OCI-M2 (cell line): ENCODE measurements around the gene VASN.

Source experiments
- DNase-seq: peaks from one replicate; lab custom pipeline; 2025; ENCODE audit not compliant: unreplicated experiment; lab: John Stamatoyannopoulos, UW

VASN gene

DNA sequence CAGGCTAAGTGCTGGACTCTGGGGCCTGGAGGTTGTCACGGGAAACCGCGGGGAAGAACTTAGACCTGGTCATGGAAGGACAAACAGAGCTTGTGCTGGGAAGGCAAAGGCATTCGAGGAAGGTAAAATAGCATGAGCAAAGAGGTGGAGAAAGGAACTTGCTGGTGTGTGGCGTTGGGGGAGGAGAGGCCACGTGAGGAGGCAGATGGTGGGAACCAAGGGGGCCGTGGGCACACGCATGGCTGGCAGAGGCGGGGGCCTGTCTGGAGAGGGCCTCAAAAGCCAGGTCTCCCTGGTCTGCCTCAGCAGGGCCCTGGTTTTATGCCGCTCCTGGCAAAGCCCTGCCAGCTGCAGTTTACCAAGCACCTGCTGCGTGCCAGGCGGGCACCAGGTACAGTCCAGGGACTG lies 29.4 kb downstream of the VASN start:
- no peak for DNase-seq

DNA sequence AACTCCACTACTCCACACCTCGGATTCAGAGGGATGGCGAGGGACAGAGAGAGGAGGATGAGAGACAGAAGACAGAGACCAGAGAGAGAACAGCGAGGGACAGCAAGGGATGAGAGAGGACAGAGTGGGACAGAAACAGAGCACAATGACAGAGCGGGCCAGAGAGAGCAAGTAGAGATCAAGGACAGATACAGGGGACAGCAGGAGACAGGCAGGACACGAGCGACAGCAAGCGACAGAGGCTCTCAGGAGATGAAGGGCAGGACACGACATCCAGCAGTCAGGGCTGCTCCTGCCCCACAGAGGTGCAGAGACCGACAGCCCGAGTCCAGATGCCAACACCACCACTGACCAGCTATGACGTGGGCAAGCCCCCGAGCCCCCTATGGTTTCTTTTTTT lies 29.9 kb downstream of the VASN start:
- DNase-seq: no peak

DNA sequence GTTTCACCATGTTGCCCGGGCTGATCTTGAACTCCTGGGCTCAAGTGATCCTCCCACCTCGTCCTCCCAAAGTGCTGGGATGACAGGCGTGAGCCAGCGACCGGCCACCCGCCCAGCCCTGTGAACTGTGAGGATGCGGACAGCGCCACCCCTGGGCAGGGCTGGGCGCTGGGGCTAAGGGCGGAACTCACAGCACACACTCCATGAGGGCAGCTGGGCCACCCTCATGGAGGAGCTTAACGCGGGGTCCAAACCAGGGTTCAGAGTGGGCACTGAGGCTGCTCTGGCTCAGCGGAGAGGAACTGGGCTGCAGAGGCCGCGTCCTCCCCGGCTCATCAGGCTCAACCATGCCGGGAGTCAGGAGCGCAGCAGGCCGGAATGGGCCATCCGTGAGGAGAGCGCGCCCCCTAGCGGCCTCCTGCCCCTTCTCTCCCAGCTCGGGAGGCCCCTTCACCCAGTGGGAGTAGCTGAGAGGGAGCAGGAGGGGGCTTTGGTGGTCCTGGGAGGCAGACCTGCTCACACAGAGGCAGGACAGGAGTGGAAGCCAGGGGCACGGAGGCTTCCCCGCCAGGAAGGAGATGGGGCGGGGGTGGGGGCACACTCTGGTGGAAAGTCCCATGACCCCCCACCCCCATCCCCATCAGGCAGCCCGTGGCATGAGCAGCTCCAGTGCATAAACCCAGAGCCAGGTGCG lies 30.9 kb downstream of the VASN start:
- DNase-seq: peak; percentile 2

DNA sequence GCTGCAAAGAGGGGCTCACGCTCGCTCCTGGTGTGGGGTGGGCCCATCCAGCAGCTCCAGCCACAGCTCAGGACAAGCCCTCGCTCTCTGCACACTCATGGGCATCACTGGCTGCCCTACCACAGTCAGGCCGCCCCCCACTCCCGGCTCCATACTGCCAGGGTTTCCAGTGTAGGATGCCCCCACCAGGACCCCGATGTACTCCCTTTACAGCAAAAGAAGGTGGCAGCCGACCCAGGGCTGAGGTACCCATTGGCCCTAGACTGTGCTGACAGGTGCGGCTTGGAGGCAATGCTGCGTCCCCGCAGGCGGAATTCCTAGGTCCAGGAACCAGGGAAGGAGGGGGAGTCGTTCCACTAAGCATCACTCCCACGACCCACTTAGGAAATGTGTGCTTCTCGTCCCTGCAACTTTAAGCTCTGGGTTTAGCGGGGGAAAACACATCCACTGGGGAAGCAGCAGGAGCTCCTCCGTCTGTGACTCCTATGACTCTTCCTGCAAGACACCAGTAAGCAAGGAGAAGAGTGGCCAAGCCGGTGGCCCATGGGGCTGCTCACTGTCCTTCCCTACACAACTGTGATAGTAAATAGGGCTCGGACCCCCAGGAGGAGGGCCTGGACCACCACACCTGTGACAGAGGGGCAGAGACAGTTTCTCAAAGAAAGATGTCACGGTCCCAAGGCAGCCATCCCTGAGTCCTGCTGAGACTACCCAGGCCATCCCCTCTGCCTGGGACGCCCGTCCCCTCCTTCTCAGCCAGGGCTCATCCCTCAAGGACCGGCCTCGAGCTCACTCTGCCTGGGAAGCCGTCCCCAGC lies 31.7 kb downstream of the VASN start:
- DNase-seq: no peak

DNA sequence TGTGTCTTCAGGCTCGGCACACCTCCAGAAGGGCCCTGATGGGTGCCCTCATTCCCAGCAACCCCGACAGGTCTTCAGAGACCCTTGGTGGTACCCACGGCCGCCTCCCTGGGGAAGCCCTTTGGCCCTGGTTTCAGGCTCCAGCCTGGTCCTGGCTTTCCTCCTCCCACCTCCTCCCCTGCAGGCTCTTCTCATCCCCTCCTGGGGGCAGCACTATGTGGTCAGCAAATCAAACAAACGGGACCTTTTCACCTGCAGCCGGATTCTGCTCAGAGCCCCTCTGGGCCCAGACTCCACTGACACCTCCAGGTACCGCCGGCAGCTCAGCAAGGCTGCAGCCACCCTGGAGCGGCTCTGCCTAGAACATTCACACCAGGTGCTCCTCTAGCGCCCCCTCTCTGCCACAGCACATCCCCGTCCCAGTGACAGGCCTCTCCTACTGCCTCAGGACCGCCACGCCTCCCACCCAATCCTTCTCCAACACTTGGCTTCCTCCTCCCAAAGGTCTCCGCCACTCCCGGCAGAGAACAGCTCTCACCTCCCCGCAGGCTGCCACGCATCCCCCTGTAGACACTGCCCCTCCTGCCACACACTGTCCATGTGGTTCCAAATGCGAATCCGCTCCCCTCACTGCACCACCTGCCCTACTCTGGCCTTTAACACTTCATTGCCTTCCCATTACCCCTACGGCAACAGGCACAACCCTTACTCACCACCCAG lies 32.8 kb downstream of the VASN start:
- no peak for DNase-seq

DNA sequence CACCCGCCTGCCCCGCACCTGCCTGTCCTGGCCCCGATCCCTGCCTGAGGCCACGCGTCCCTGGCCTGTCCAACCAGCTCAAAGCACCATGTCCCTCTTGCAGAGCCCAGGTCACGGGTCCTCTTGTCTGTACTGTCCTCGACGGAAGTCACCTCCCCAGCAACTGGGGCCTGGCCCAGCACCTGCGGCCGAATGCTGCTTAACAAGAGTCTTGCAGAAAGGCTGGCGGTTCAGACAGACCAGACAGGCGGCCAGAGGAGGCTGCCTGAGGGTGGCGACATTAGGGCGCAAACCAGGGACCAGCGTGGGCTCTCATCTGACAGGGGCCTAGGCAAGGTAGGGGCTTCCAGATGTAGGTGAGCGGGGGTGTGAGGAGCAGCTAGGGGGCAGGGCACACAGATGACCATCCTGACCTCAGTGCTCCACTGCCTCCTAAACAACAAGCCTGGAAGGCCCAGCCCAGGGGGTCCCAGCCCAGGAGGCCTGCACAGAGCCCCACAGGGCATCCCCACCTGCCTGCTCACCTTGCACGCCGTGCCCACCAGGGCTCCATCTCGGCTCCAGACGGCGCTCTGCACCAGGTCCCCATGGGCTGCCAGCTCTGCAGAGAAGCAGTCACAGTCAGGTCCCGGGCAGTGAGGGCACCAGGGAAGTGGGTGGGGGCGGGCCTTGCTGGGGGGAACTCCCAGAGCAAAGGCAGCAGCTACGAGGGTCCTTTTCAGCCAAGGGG lies 33.5 kb downstream of the VASN start:
- no peak for DNase-seq

DNA sequence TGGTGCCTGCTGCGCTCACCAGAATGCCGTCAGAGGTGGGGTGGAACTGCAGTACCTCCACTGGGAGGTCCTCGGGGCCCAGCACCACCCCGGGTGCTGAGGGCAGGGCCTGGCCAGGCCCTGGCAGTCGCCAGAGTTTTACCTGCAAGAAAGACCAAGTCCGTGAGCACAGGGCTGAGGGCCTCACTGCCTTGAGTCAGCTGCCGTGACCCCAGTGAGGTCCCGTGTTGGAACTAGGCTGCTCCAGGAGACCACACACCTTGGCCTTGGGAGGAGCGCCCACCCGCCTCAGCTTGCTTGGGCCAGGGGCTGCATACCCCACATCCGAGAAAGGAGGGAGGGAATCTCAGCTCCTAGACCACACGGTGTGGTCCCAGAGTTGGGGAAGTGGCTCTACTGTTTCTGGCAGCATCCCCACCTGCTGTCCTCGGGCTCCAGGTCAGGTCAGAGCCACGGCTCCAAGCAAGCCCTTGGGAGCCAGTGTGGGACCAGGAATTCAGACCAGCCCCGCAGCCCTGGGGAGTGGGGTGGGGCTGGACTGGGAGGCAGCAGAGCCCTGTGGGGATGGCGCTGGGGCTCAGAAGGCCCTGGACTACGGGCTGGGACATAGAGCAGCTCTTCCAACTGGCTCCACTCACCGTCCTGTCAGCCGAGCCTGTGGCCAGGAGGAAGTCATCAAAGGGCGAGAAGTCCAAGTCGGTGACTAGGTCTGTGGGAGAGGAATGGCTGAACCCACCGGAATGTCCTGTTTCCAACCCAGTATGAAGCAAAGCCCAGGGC lies 36.1 kb downstream of the VASN start:
- DNase-seq: no peak

DNA sequence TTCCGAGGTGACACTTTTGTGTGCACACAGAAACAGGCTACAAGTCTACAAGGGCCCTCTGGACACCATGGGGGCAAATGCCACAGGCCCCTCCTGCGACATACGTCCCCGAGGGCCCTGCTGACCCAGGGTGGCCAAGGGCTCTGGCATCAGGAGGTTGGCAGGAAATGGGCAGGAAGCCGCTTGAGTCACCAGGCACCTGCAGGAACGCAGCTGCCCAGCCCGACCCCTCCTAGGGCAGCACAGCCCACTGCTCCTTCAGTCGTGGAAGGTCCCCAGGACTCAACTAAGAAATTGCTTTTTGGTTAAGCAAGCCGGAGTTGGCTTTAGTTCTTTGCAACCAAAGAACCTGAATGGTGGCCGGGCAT lies 36.7 kb downstream of the VASN start:
- DNase-seq: no peak

DNA sequence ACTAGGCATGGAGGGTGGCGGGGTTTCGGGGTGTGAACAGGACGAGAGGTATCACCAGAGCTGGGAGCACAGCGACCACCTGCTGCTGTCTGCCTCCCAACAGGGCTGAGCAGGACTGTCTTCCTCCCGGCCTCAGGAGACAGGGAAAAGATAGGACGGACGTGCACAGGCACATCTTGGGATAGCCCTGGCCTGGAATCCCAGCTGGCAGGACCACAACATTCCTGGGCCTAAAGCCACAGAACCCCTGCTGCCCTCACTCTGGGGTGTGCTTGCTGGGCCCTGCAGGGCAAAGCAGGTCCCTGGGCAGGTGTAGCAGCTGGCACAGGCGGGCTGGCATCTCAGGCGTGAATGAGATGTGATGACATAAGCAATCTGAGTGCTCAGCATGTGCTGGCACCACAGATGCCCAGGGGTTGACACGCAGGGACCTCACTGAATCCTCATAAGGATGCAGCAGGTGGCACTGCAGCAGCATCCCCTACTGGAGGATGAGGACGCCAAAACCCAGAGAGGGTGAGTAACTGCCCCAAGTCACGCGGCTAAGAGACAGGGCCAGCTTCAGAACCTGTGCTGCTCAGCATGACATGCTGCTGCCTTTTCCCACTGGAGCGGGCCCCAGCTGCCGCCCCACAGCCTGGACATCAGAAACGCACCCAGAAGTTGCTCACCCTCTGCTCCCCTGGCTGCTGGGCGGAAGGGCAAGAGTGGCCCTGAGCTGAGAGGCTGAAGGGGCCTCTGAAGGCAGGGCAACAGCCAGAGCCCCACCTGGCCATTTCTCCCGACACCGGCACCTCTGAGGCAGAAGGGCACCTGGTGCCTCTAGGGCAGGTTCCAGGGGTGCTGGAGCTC lies 37.7 kb downstream of the VASN start:
- DNase-seq: no peak

DNA sequence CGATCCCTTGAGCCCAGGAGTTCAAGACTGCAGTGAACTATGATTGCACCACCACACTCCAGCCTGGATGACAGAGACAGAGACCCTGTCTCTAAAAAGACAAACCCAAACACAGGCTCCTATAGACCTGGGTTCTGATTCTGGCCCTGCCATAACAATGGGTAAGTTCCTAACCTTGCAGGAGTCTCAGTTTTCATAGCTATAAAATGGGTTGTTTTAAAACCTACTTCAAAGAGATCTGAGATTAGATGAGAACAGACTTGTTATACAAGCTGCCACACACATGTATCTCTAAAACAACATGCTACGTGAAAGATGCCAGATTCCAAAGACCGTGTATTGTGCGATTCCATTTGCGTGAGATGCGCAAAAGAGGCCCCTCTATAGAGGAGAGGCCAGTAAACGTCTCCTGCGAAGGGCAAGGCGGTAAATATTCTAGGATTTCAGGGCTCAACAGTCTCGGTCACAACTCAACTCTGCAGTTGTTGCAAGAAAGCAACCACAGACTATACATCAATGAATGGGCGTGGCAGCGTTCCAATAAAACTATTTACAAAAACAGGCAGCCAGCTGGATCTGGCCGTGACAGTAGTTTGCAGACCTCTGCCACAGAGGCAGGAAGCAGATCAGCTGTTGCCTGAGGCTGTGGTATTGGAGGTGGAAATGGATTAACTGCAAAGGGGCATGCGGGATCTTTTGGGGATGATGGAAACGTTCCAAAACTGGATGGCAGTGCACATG lies 38.9 kb downstream of the VASN start:
- DNase-seq: no peak

DNA sequence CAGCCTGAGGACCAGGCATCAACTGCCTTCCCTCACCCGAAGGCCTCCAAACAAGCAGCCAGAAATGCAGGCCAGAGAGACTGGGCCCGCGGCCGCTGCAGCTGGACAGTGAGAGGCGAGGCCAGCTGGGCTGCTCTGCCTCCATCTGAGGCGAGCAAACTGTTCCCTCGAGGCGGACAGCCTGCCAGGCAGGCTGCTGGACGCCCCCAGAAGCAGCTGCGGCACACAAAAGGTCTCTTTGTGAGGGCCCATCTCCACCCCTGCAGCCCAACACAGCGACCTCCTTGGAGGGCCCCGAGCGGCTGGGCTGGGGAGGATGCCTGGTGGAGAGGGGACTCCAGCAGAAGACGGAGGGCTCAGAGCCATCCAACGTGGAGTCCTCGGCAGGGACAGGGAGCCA lies 40.0 kb downstream of the VASN start:
- no peak for DNase-seq

DNA sequence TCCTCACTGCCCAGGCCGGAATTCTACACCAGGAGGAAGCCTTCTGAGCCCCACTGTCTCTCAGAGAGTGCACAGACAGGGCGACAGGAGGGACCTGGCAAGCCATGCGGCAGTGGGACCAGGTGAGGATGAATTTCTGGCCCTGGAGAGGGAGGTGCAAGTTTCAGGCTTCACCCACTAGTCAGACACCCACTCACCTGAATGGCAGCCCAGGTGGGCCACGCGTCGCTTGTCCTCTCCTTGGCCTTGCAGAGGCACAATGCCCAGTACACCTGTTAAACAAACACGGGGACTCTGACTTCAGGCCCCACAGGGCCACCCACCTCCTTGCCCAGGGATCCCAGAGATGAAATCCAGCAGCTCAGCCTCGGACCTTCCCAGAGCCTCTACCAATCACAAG lies 40.5 kb downstream of the VASN start:
- no peak for DNase-seq

DNA sequence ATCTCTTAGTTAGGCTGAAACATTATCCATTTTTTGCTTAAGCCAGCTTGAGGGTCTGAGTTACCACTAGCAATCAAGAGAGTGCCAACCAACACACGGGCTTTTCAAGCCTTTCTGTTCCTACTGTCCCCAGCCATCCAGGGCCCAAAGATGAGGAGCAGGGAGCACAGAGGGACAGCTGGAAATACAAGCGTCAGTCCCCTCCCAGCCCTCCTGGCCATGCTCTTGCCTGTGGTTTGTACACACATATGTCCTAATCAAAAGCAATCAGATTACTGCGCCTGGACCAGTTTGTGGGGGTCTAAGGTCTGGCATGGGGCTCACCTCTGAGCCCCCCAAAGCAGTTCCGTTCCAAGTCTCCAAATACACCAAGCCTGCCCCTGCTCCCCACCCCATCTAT lies 41.2 kb downstream of the VASN start:
- DNase-seq: no peak

DNA sequence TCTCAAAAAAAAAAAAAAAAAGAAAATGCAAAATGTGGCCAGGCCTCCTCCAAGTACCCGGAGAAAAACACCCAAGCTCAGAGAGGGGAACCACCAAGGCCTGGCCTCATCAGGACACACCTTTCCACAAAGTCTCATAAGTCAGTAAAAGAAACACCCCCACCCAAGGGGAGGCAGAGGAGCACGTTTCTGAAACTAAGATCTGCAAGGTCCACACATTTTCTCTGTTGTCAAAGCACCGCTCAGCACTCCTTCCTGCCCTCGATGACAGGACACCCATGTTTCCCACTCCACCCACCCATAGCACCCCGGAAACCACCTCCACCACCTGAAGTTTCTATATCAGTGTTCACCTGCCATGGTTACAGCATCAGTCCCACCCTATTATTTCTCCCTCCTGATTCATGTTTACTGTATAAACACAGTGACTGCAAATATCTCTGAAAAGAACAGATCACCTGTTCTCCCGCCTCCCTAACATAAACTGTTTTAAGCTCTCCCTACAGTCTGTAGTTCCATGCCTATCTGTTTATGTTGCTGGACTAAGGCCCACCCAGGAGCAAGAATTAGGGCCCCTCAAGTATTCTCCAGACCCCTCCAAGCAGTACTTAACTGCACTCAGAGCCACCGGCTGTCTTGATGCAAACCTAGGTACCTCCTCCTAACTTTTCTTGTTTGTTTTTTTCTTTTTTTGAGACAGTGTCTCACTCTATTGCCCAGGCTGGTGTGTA lies 42.7 kb downstream of the VASN start:
- no peak for DNase-seq

DNA sequence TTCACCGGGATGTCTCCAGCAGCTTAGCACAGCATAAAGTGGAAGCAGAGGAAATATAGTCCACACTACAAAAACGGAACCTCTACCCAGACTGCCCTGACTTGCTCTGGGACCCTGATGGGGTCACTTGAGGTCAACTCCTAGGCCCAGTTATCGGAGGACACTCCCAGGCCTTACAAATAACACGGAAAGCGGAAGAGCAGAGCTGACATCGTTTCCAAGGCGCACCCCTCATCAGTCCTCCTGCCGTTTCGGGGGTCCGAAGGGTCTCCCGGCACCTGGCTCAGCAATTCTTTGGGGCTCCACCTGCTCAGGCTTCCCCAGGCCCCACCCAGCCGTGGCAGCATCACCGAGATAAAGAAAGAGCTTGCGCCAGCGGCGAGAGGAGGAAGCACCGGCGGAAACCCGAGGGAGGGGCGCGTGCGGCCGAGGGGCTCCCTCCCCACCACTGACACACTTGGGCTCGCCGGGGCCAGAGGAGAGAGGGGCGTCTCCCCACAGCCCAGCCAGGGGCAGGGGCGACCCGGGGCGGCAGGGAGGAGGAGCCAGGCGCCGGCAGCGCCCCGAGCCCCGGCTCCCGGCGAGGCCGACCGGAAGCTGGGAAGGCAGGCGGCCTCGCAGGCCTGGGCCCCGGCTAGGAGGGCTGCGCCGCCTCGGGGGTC lies 44.0 kb downstream of the VASN start:
- DNase-seq: peak; percentile 26

DNA sequence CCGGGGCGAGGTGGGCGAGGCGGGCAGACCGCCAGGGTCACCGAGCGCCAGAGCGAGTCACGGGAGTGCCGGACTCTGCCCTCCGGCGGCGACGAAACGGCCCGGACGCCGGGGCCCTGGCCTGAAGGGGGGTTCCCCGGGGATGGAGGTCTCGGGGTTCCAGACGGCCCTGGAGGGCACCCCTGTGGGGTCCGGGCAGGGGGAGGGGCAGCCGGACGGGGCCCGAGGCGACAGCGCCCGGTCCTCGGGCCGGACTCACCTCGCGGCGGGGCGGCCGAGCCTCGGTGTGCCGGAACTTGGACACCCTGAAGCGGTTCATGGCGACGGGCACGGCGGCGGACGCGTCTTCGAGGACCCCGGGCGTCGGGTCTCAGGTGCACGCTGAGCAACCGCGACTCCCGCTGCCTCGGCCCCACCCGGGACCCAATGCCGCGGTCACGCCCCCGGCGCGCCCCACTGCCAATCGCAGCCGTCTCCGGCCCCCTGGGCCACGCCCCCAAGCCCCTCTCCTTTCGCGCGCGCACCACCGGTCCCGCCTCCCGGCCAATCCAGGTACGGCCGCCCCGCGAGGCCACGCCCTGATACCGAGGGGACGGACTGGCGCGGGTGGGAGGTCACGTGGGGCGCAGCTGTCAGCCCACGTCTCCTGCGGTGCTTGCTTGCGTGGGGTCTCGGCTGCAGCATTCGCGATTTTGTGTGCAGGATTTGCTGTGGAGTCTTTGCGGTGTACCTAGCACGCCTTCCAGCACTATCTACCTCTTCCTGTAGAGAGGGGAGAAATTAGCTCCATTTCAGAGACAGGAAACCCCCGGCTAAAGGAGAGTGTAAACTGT lies 44.8 kb downstream of the VASN start, which contains the start of gene CORO7:
CORO7 (minus strand) TSS at position 397 of the 833 bp plus-strand sequence; CDS start at position 319, 78 bp downstream.
- peak; percentile 11 for DNase-seq
